CD4-positive, alpha-beta T cell (primary cell): Measurements from ENCODE around the gene NXPH4. TPM values are rescaled to one million over a fixed set of nuclear protein-coding genes. Genes with fewer than 3 reads are reported as not detected.

Experiments
- ATAC-seq: fragments of 200-7000 bp; cut with Tn5 transposase; one replicate; pipeline ENCODE4 v1.10.0; 2022; ENCODE audit warnings: mild to moderate bottlenecking; ENCODE audit not compliant: poor library complexity
- CTCF ChIA-PET: fragments of 350-600 bp; sonication (Branson Sonifier 250); formaldehyde crosslinking; loops from one replicate; lab custom pipeline; 2021; ENCODE audit warnings: antibody characterized with exemption, inconsistent platforms; lab: Charles Lee
- POLR2A ChIA-PET: fragments of 350-600 bp; sonication (Branson Sonifier 250); formaldehyde crosslinking; loops from one replicate; lab custom pipeline; 2021; ENCODE audit warnings: antibody characterized with exemption, inconsistent platforms; lab: Charles Lee
- DNase-seq, 14 experiments: peaks; one replicate each; pipeline ENCODE4 v3.0.0-alpha.2; 2013 to 2020; ENCODE audit warnings: mixed read lengths in 2 of 14
- H3K27ac ChIP-seq, 2 donors: one replicate each; pipeline versions ENCODE4 v1.5.1 to v1.7.0; 2013; ENCODE audit warnings: low read length in 2 of 2, low read depth in 1 of 2, mild to moderate bottlenecking in 1 of 2
- H3K27me3 ChIP-seq, 2 experiments: 1 replicate in 1 of 2; 2 replicates in 1 of 2; pipeline versions ENCODE4 v1.6.1 to v1.7.0; 2013; ENCODE audit warnings: low read length in 2 of 2, control low read depth in 1 of 2, mild to moderate bottlenecking in 1 of 2, moderate library complexity in 1 of 2; ENCODE audit not compliant: insufficient read depth in 2 of 2, control insufficient read depth in 1 of 2
- H3K36me3 ChIP-seq: one replicate; pipeline ENCODE4 v1.6.1; 2013; ENCODE audit warnings: low read length, control low read depth; ENCODE audit not compliant: insufficient read depth
- H3K4me1 ChIP-seq: one replicate; pipeline ENCODE4 v1.6.1; 2013; ENCODE audit warnings: low read length, control low read depth; ENCODE audit not compliant: insufficient read depth
- H3K4me3 ChIP-seq: one replicate; pipeline ENCODE4 v1.5.1; 2013; ENCODE audit warnings: mild to moderate bottlenecking, low read length, moderate library complexity
- H3K9me3 ChIP-seq, 2 experiments: 1 replicate in 1 of 2; 2 replicates in 1 of 2; pipeline versions ENCODE4 v1.6.1 to v1.7.0; 2013; ENCODE audit warnings: low read length in 2 of 2, mild to moderate bottlenecking in 2 of 2, control low read depth in 1 of 2, moderate library complexity in 1 of 2; ENCODE audit not compliant: control insufficient read depth in 1 of 2, insufficient read depth in 1 of 2
- H3K27ac Mint-ChIP-seq: one replicate; pipeline ENCODE4 v1.8.0; 2020; ENCODE audit warnings: mixed read lengths
- H3K27me3 Mint-ChIP-seq: one replicate; pipeline ENCODE4 v1.8.0; 2021; ENCODE audit warnings: mixed read lengths
- H3K36me3 Mint-ChIP-seq: one replicate; pipeline ENCODE4 v1.8.0; 2021; ENCODE audit warnings: low read depth, mixed read lengths
- H3K4me1 Mint-ChIP-seq: one replicate; pipeline ENCODE4 v1.8.0; 2021; ENCODE audit warnings: low read depth, mixed read lengths
- H3K4me3 Mint-ChIP-seq: one replicate; pipeline ENCODE4 v1.8.0; 2020; ENCODE audit warnings: mild to moderate bottlenecking, mixed read lengths
- H3K9me3 Mint-ChIP-seq: one replicate; pipeline ENCODE4 v1.8.0; 2020; ENCODE audit warnings: mixed read lengths
- CTCF ChIP-seq: fragments of 200-600 bp; IDR thresholded peaks from one replicate; pipeline ENCODE4 v1.8.0; 2022; ENCODE audit warnings: antibody characterized with exemption, mild to moderate bottlenecking
- intact Hi-C, 2 experiments: fragments of 100-400 bp; cut with DNase I in 1 of 2; cut with micrococcal nuclease in 1 of 2; formaldehyde crosslinking; loops; one replicate each; pipeline versions ENCODE4 v1.15.1 to v1.9.0; 2023 to 2025; cut with DNase I, micrococcal nuclease
- total RNA-seq, 174 experiments: library from RNA in 2 of 174; stranded (reverse) in 2 of 174; gene quantifications; one replicate each; pipeline ENCODE4 v1.2.3 and lab custom pipeline; 2021 to 2026

Gene NXPH4
- total RNA-seq, 2 experiments from 2014 or later = not detected

- POLR2A ChIA-PET = interaction anchor here (1.2 to 3.6 kb wide), 5 partner anchors 10 to 26 kb away, joined by 3 to 48 read pairs (median 13); partner anchors contain the start of gene SHMT2
- CTCF ChIA-PET = interaction anchor here (0.8 to 10.7 kb wide), 13 partner anchors 12 to 454 kb away, joined by 3 to 225 read pairs (median 4); partner anchors contain the start of genes LRP1, NXPH4, OS9 and SHMT2
- ATAC-seq = no peak
- H3K9me3 ChIP-seq = peaks cover 0 to 27% of the 10 kb centered on the region in 2 experiments
- Mint-ChIP-seq H3K36me3 (peaks cover 2% of the 10 kb centered on the region), H3K4me3 (peak overlapping the region; percentile 96), H3K27me3 (peaks cover 83% of the 10 kb centered on the region), H3K27ac (peak overlapping the region; percentile 68), H3K4me1 (peaks cover 86% of the 10 kb centered on the region), H3K9me3 (no peaks in the 10 kb centered on the region)
- peaks cover 95% of the 10 kb centered on the region for H3K4me1 ChIP-seq
- DNase-seq = no peak
- H3K4me3 ChIP-seq = peak overlapping the region; percentile 82
- TF ChIP-seq CTCF = no peak
- no peak overlapping the region for H3K27ac ChIP-seq
- intact Hi-C loops = loop anchor here (1.0 to 5.0 kb wide), 5 partner anchors 10 to 112 kb away; partner anchors contain the start of genes LRP1 (in 2 of the 2) and SHMT2 (in 1 of the 2)
- H3K27me3 ChIP-seq = peaks cover 67 to 69% of the 10 kb centered on the region in 2 experiments
- H3K36me3 ChIP-seq = peaks cover 3% of the 10 kb centered on the region
Measured at GRCh38 chr12:57239587-57240065, 23.0 kb downstream of the NXPH4 start.

GRCh38 chr12:57240066-57240921 is 23.7 kb downstream of the NXPH4 start:
- Mint-ChIP-seq H3K27ac (peak overlapping the region; percentile 68), H3K4me3 (peak overlapping the region; percentile 96), H3K27me3 (peaks cover 83% of the 10 kb centered on the region), H3K4me1 (peaks cover 86% of the 10 kb centered on the region), H3K9me3 (no peaks in the 10 kb centered on the region), H3K36me3 (no peaks in the 10 kb centered on the region)
- no peak overlapping the region for H3K27ac ChIP-seq
- ChIA-PET POLR2A (interaction anchor here (0.6 to 3.6 kb wide), 7 partner anchors 10 to 515 kb away, joined by 3 to 48 read pairs (median 6); partner anchors contain the start of genes NACA and SHMT2), CTCF (interaction anchor here (1.0 to 10.7 kb wide), 5 partner anchors 12 to 129 kb away, joined by 3 to 225 read pairs (median 13); partner anchors contain the start of genes NXPH4, SHMT2 and STAT6)
- H3K4me3 ChIP-seq = peak overlapping the region; percentile 82
- peak; percentile 70 for ATAC-seq
- no peaks in the 10 kb centered on the region for H3K36me3 ChIP-seq
- intact Hi-C loops = loop anchor here in 1 of 2 experiments (5.0 kb wide), 1 partner anchor 113 kb away; the partner anchor contains the start of gene LRP1
- peak; percentile 23 for TF ChIP-seq CTCF
- DNase-seq = peak; percentile 55 to 91 (median 72)
- H3K9me3 ChIP-seq = peaks cover 0 to 27% of the 10 kb centered on the region in 2 experiments
- H3K4me1 ChIP-seq = peaks cover 91% of the 10 kb centered on the region
- H3K27me3 ChIP-seq = peaks cover 66 to 67% of the 10 kb centered on the region in 2 experiments

- ChIA-PET POLR2A (interaction anchor here (0.6 to 4.3 kb wide), 6 partner anchors 9 to 488 kb away, joined by 3 to 48 read pairs (median 16); partner anchors contain the start of gene SHMT2), CTCF (interaction anchor here (1.0 to 10.7 kb wide), 3 partner anchors 12 to 25 kb away, joined by 3 to 225 read pairs (median 127); partner anchors contain the start of genes NXPH4 and SHMT2)
- TF ChIP-seq CTCF = no peak
- peaks cover 60 to 65% of the 10 kb centered on the region in 2 experiments for H3K27me3 ChIP-seq
- DNase-seq (peak in 2 of 14 experiments; percentile 43 to 48), ATAC-seq (no peak)
- Mint-ChIP-seq H3K4me3 (peak overlapping the region; percentile 96), H3K36me3 (no peaks in the 10 kb centered on the region), H3K27ac (no peak overlapping the region), H3K9me3 (no peaks in the 10 kb centered on the region), H3K27me3 (peaks cover 82% of the 10 kb centered on the region), H3K4me1 (peaks cover 79% of the 10 kb centered on the region)
- H3K9me3 ChIP-seq = peaks cover 0 to 25% of the 10 kb centered on the region in 2 experiments
- H3K4me3 ChIP-seq = peak overlapping the region; percentile 82
- peaks cover 85% of the 10 kb centered on the region for H3K4me1 ChIP-seq
- intact Hi-C loops = loop anchor here in 1 of 2 experiments (5.0 kb wide), 1 partner anchor 114 kb away; the partner anchor contains the start of gene LRP1
- H3K36me3 ChIP-seq = no peaks in the 10 kb centered on the region
- H3K27ac ChIP-seq = no peak overlapping the region
Measured at GRCh38 chr12:57240926-57241401, 24.4 kb downstream of the NXPH4 start.
